Measurements from ENCODE around the gene TESK2. TPM values are rescaled to one million over a fixed set of nuclear protein-coding genes. Genes with fewer than 3 reads are reported as not detected.
"Not testable (repeated sequence)": the region's sequence is repeated elsewhere in the genome, so short reads cannot be mapped to it uniquely, and the experiment has no call there.

The TESK2 gene
- polyA plus RNA-seq, 1 donor (not counting 4 experiments of a cell fraction or from before 2014, with no cell fraction given): 2.0 TPM

GRCh38 chr1:45360981-45361380 is 130.0 kb downstream of the TESK2 start:
- H3K36me3 ChIP-seq (ENCODE audit: control insufficient read depth in 2 of 2, extremely low read depth in 1 of 2, insufficient read depth in 2 of 2, low read length in 2 of 2); H3K27ac ChIP-seq (ENCODE audit: control insufficient read depth, insufficient read depth, low read length); DNase-seq (ENCODE audit: low read depth, low spot score); H3K27me3 ChIP-seq (ENCODE audit: control insufficient read depth, extremely low read depth, insufficient read depth, low read length); H3K9ac ChIP-seq (ENCODE audit: control insufficient read depth, extremely low read depth, insufficient read depth, low read length); H3K9me3 ChIP-seq (ENCODE audit: control insufficient read depth, low read depth, low read length); dilution Hi-C loops (cut with MboI; ENCODE audit: extremely low pct_ligation_motif_present, low sequenced_read_pairs); H3K79me2 ChIP-seq (ENCODE audit: control insufficient read depth, insufficient read depth, low read length); H3K9me1 ChIP-seq (ENCODE audit: control insufficient read depth, extremely low read depth, insufficient read depth, low read length); H4K20me1 ChIP-seq (ENCODE audit: control insufficient read depth, extremely low read depth, insufficient read depth, low read length): not testable (repeated sequence)
- FAIRE-seq: peak; percentile 79
- peak in 1 of 3 experiments; percentile 11 for TF ChIP-seq CTCF (optimal IDR thresholded peaks at IDR 0.05 in 1 of 3, IDR thresholded peaks at IDR 0.05 in 1 of 3, conservative IDR thresholded peaks at IDR 0.05 in 1 of 3; ENCODE audit: extremely low read depth in 1 of 3, insufficient read depth in 2 of 3, low read length in 3 of 3)
- Histone ChIP-seq H3K4me2 (ENCODE audit: control insufficient read depth, extremely low read depth, insufficient read depth, low read depth, low read length) (peak overlapping the region; percentile 76), H2AFZ (ENCODE audit: control insufficient read depth, low read length) (peak overlapping the region; percentile 20), H3K4me1 (ENCODE audit: control insufficient read depth, extremely low read depth, insufficient read depth, low read length) (peaks cover 19% of the 10 kb centered on the region), H3K4me3 (ENCODE audit: control insufficient read depth in 2 of 3, extremely low read depth in 1 of 3, insufficient read depth in 2 of 3, low read depth in 1 of 3, low read length in 3 of 3) (peak overlapping the region in 2 of 3 experiments; percentile 19 to 24)

GRCh38 chr1:45359882-45360513 is 131.0 kb downstream of the TESK2 start:
- Histone ChIP-seq H3K27ac (ENCODE audit: control insufficient read depth, insufficient read depth, low read length) (no peak overlapping the region), H3K9me1 (ENCODE audit: control insufficient read depth, extremely low read depth, insufficient read depth, low read length) (no peaks in the 10 kb centered on the region), H3K9ac (ENCODE audit: control insufficient read depth, extremely low read depth, insufficient read depth, low read length) (no peak overlapping the region), H3K36me3 (ENCODE audit: control insufficient read depth in 2 of 2, extremely low read depth in 1 of 2, insufficient read depth in 2 of 2, low read length in 2 of 2) (no peaks in the 10 kb centered on the region), H4K20me1 (ENCODE audit: control insufficient read depth, extremely low read depth, insufficient read depth, low read length) (no peaks in the 10 kb centered on the region), H3K4me1 (ENCODE audit: control insufficient read depth, extremely low read depth, insufficient read depth, low read length) (peaks cover 22% of the 10 kb centered on the region), H3K27me3 (ENCODE audit: control insufficient read depth, extremely low read depth, insufficient read depth, low read length) (no peaks in the 10 kb centered on the region), H2AFZ (ENCODE audit: control insufficient read depth, low read length) (peak overlapping the region; percentile 25), H3K9me3 (ENCODE audit: control insufficient read depth, low read depth, low read length) (no peaks in the 10 kb centered on the region), H3K79me2 (ENCODE audit: control insufficient read depth, insufficient read depth, low read length) (no peaks in the 10 kb centered on the region), H3K4me3 (ENCODE audit: control insufficient read depth in 2 of 3, extremely low read depth in 1 of 3, insufficient read depth in 2 of 3, low read depth in 1 of 3, low read length in 3 of 3) (no peak overlapping the region), H3K4me2 (ENCODE audit: control insufficient read depth, extremely low read depth, insufficient read depth, low read depth, low read length) (peak overlapping the region; percentile 4)
- dilution Hi-C loops (cut with MboI; ENCODE audit: extremely low pct_ligation_motif_present, low sequenced_read_pairs): no loop called here
- no peak for DNase-seq (ENCODE audit: low read depth, low spot score)
- TF ChIP-seq EZH2 (IDR thresholded peaks at IDR 0.05; ENCODE audit: low read length) (no peak), CTCF (optimal IDR thresholded peaks at IDR 0.05 in 1 of 3, IDR thresholded peaks at IDR 0.05 in 1 of 3, conservative IDR thresholded peaks at IDR 0.05 in 1 of 3; ENCODE audit: extremely low read depth in 1 of 3, insufficient read depth in 2 of 3, low read length in 3 of 3) (peak; percentile 42 to 55 (median 47))
- peak; percentile 80 for FAIRE-seq

All from keratinocyte (primary cell).